Karpas-422 (cell line): Measurements from ENCODE around the gene MYL12A. TPM values are rescaled to one million over a fixed set of nuclear protein-coding genes. Genes with fewer than 3 reads are reported as not detected.
A peak's percentile ranks its signal among the peaks of the same experiment; 100 is the strongest.
"Not testable (repeated sequence)": the region's sequence is repeated elsewhere in the genome, so short reads cannot be mapped to it uniquely, and the experiment has no call there.

Source experiments
- DNase-seq: peaks from one replicate; pipeline ENCODE4 v3.0.0-alpha.2; 2015
- H2AFZ ChIP-seq: fragments of 200-600 bp; sonication (generic); 2 replicates; pipeline ENCODE4 v1.6.1; 2014; ENCODE audit warnings: antibody characterized with exemption, low read length, mixed read lengths
- H3K27ac ChIP-seq: fragments of 200-600 bp; sonication (generic); 2 replicates; pipeline ENCODE4 v1.5.1; 2014; ENCODE audit warnings: mild to moderate bottlenecking, low read length, moderate library complexity
- H3K27me3 ChIP-seq: fragments of 200-600 bp; sonication (generic); 2 replicates; pipeline ENCODE4 v1.6.1; 2014; ENCODE audit warnings: low read length, mixed read lengths
- H3K36me3 ChIP-seq: fragments of 200-600 bp; sonication (generic); 2 replicates; pipeline ENCODE4 v1.6.1; 2014; ENCODE audit warnings: low read length, mixed read lengths; ENCODE audit not compliant: insufficient read depth
- H3K4me1 ChIP-seq: fragments of 200-600 bp; sonication (generic); 2 replicates; pipeline ENCODE4 v1.6.1; 2014; ENCODE audit warnings: mild to moderate bottlenecking, low read length, mixed read lengths
- H3K4me2 ChIP-seq: fragments of 200-600 bp; sonication (generic); 2 replicates; pipeline ENCODE4 v1.6.1; 2014; ENCODE audit warnings: low read length, low read depth, mild to moderate bottlenecking; ENCODE audit not compliant: poor library complexity, severe bottlenecking
- H3K4me3 ChIP-seq: fragments of 200-600 bp; sonication (generic); 2 replicates; pipeline ENCODE4 v1.5.1; 2014; ENCODE audit warnings: mild to moderate bottlenecking, antibody characterized with exemption, low read length, mixed read lengths
- H3K79me2 ChIP-seq: fragments of 200-600 bp; sonication (generic); 2 replicates; pipeline ENCODE4 v1.6.1; 2014; ENCODE audit warnings: mild to moderate bottlenecking, low read length, mixed read lengths
- H3K9ac ChIP-seq: fragments of 200-600 bp; sonication (generic); 2 replicates; pipeline ENCODE4 v1.6.0; 2014; ENCODE audit warnings: low read length
- H3K9me2 ChIP-seq: fragments of 200-600 bp; sonication (generic), shearing (Covaris generic); replicated peaks from 2 replicates; pipeline ENCODE4 v1.6.0; 2014; ENCODE audit warnings: mild to moderate bottlenecking, low read length, moderate library complexity; ENCODE audit not compliant: insufficient read depth
- H3K9me3 ChIP-seq: fragments of 300-700, 200-600 bp; sonication (generic); 2 replicates; pipeline ENCODE4 v1.6.1; 2014; ENCODE audit warnings: low read length, mixed read lengths
- H4K20me1 ChIP-seq: fragments of 200-600 bp; sonication (generic); 2 replicates; pipeline ENCODE4 v1.6.1; 2014; ENCODE audit warnings: mild to moderate bottlenecking, antibody characterized with exemption, low read length, low read depth; ENCODE audit not compliant: insufficient read depth
- total RNA-seq: library from RNA; depleted of rRNA; stranded (reverse); fragments of >200 nt; shearing (Covaris generic); gene quantifications from 2 replicates; pipeline ENCODE4 v1.2.3, GENCODE V29; 2014; ENCODE audit warnings: low replicate concordance; rRNA removed

Gene MYL12A
- 300 and 482 TPM in 2 replicates for total RNA-seq

DNA sequence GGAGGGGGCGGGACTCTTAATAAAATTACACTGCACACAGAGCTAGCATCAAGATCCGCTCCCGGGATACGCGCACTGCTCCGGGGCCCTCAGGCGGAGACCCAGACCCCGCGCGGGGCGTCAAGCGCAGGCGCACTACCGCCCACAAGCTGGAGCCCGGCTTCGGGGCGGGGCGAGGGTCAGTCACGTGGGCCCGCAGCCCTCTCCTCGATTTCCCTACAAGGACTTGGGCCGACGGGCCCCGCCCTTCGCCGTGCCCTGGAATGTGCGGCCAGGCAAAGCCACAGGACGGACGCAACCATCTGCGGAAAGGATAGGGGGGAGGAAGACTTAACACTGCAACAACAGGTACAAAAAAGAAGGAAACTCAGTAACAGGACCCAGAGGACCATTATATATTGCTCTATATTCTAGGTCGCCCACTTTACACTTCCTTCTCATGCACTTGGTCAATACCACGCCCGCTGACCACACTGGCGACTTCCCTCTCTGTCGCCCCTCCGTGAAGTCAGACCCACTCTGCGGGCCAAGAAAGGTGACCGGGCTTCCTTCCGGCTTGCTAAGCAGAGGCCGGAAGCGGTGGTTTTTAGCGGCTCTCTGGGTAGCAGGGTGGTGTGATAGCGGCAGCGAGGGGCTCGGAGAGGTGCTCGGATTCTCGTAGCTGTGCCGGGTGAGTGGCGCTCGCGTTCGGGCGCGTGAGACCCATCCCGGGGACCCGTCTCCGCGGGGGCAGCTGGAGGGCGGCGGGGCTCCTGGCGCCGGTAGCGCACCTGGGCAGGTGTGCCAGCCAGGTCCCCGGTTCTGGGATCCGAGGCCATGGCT, at the start of gene MYL12A:
Gene MYL12A, plus strand, starts transcription at position 562 of the 822 bp plus-strand sequence. CDS start 5,447 bp downstream, outside the sequence.
- peak within 1 kb of the TSS; percentile 87 for H2AFZ ChIP-seq
- H3K36me3 ChIP-seq, result peaks cover 15% of the 10 kb centered on the region; the same call in 1 of the 2 replicates
- H3K27ac ChIP-seq, result peak within 1 kb of the TSS; percentile 82
- H3K79me2 ChIP-seq, result peaks cover 44% of the 10 kb centered on the region
- H3K9ac ChIP-seq, result peak within 1 kb of the TSS; percentile 95
- peak; percentile 99 for DNase-seq
- no peaks in the 10 kb centered on the region for H3K9me3 ChIP-seq
- H4K20me1 ChIP-seq, result peaks cover 14% of the 10 kb centered on the region; the same call in 1 of the 2 replicates
- H3K4me1 ChIP-seq, result peaks cover 44% of the 10 kb centered on the region
- peak within 1 kb of the TSS; percentile 89 for H3K4me3 ChIP-seq
- no peaks in the 10 kb centered on the region for H3K27me3 ChIP-seq
- peak within 1 kb of the TSS; percentile 86 for H3K4me2 ChIP-seq
- no peaks in the 10 kb centered on the region for H3K9me2 ChIP-seq

DNA sequence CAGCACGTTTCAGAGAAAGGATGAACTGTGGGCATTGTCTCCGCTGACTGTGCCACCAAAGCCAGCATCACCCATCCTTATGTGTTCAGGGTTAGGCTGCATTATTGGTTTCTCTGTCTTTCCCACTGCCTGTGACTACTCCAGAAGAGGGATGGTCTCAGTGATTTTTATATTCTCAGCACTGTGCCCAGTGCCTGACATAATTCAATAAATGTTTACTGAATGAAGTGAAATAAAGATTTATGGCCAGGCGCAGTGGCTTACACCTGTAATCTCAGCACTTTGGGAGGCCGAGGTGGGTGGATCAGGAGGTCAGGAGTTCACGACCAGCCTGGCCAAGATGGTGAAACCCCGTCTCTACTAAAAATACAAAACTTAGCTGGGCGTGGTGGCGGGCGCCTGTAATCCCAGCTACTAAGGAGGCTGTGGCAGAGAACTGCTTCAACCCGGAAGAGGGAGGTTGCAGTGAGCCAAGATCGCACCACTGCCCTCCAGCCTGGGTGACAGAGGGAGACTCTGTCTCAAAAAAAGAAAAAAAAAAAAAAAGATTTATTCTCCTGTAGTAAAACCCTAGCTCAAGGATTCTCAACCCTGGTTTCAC, 49.2 kb upstream of the MYL12A start:
- not testable (repeated sequence) for H3K4me2 ChIP-seq, H3K4me3 ChIP-seq, H3K79me2 ChIP-seq, H3K36me3 ChIP-seq, H2AFZ ChIP-seq, DNase-seq, H3K9ac ChIP-seq, H3K27ac ChIP-seq, H3K9me3 ChIP-seq, H3K9me2 ChIP-seq, H4K20me1 ChIP-seq, H3K27me3 ChIP-seq, H3K4me1 ChIP-seq

DNA sequence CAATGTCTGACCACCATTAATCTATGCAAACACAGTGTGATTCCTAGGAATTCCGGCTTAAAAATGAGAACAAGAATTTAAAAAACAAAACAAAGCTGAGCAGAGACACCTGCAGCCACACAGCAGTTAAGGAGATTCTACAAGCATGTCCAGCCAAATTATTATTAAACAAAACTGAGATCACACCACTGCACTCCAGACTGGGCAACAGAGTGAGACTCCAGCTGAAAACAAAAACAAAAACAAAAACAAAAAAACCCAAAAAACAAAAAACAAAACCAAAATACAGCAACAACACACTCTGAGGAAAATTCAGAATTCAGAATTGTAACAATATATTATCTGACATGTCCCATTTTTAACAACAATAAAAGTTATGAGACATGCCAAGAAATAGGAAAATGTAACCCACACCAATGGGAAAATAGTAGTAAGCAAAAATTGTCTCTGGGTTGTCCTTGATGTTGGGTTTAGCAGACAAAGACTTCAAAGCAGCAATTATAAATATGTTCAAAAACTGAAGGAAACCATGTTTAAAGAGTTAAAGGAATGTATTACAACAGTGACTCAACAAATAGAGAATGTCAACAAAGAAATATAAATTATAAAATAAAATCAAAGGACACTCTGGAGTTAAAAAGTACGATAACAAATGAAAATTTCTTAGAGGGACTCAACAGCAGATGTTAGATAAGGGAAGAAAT, 47.5 kb upstream of the MYL12A start:
- H3K79me2 ChIP-seq, result no peaks in the 10 kb centered on the region
- DNase-seq, result no peak

DNA sequence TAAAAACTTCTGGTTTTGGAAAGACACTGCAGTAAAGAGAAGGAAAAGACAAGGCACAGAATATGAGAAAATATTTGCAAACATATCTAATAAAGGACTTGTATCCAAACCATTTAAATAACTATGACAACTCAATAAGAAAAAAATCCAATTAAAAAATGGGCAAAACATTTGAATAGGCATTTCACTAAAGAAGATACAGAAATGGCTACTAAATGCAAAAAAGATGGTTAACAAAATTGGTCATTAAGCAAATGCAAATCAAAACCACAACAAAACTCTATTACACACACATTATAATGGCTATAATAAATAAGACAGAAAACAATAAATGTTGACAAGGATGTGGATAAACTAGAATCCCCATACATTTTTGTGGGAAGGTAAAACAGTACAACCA, 42.4 kb upstream of the MYL12A start:
- H3K9me3 ChIP-seq, result no peaks in the 10 kb centered on the region; the same call in 1 of the 2 replicates
- no peak for DNase-seq
- H3K9ac ChIP-seq, result no peak overlapping the region
- no peaks in the 10 kb centered on the region for H4K20me1 ChIP-seq
- no peak overlapping the region for H3K4me2 ChIP-seq
- no peaks in the 10 kb centered on the region for H3K4me1 ChIP-seq
- H2AFZ ChIP-seq, result no peak overlapping the region
- H3K4me3 ChIP-seq, result no peak overlapping the region
- H3K27ac ChIP-seq, result no peak overlapping the region
- H3K36me3 ChIP-seq, result no peaks in the 10 kb centered on the region
- H3K79me2 ChIP-seq, result no peaks in the 10 kb centered on the region
- no peaks in the 10 kb centered on the region for H3K9me2 ChIP-seq
- no peaks in the 10 kb centered on the region for H3K27me3 ChIP-seq

More for the DNA sequence above, 47.5 kb upstream of the MYL12A start:
- Histone ChIP-seq H3K36me3 (no peaks in the 10 kb centered on the region), H4K20me1 (no peaks in the 10 kb centered on the region), H2AFZ (no peak overlapping the region), H3K4me2 (no peak overlapping the region), H3K9me3 (no peaks in the 10 kb centered on the region), H3K27me3 (no peaks in the 10 kb centered on the region), H3K4me1 (peaks cover 8% of the 10 kb centered on the region), H3K27ac (no peak overlapping the region), H3K9me2 (no peaks in the 10 kb centered on the region), H3K9ac (no peak overlapping the region), H3K4me3 (no peak overlapping the region)

DNA sequence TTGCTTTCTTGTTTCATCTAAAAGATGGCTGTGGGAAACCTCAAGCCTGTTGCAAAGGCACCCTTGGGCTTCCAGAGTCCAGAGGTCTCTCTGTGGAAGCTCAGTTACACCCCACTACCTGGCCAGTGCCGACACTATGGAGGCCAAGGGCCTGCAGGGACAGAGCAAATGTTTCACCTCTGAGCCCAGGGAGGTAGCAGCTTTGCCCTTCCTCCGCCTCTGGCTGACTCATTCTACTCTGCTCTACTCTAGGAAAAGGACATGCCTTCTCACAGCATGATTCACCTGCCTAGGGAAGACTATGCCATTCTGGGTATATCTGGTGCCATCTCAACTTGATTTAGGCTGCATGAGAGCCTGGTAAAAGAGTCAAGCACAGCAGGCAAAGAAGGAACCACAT, 40.0 kb upstream of the MYL12A start:
- no peaks in the 10 kb centered on the region; the same call in 1 of the 2 replicates for H3K9me3 ChIP-seq
- no peaks in the 10 kb centered on the region for H3K79me2 ChIP-seq
- H2AFZ ChIP-seq, result no peak overlapping the region
- no peak overlapping the region for H3K27ac ChIP-seq
- H3K9ac ChIP-seq, result no peak overlapping the region
- H4K20me1 ChIP-seq, result no peaks in the 10 kb centered on the region
- H3K27me3 ChIP-seq, result no peaks in the 10 kb centered on the region
- no peaks in the 10 kb centered on the region for H3K9me2 ChIP-seq
- H3K4me1 ChIP-seq, result no peaks in the 10 kb centered on the region
- no peak overlapping the region for H3K4me3 ChIP-seq
- no peak overlapping the region for H3K4me2 ChIP-seq
- no peak for DNase-seq
- H3K36me3 ChIP-seq, result no peaks in the 10 kb centered on the region

DNA sequence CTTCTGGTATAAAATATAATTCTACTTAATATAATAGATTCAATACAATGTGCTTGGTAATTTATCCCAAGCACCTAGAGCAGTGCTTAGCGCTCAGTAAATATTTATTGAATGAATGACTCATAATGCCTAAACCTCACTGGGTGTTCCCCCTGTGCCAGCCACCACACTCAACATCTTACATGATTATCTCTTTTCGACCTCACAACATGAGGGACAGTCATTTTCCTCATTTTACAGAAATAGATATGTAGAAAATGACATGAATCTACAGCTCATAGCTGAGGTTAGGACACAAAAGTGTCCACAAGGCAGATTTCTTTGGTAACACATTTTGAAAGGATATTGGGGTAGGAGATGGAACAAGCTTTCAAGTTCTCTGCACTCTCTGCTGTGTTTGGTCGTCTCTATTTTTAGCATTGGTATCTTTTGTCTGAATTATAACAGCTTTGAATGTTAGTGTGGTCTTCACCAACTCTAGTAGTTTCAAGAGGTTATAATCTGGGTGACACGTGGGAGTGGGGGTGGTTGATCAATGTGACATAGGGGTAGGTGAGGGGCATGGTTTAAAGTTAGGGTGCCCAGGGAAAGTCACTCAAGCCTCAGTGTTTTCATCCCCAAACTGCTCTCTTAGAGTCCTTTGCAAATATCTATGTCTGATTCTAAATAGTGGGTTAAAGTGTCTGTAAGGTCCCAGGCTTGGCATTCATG, 37.6 kb upstream of the MYL12A start:
- H3K9ac ChIP-seq, result no peak overlapping the region
- no peak overlapping the region for H3K27ac ChIP-seq
- no peak overlapping the region for H3K4me3 ChIP-seq
- no peaks in the 10 kb centered on the region for H3K27me3 ChIP-seq
- DNase-seq, result no peak
- H3K9me2 ChIP-seq, result no peaks in the 10 kb centered on the region
- no peaks in the 10 kb centered on the region for H3K36me3 ChIP-seq
- H3K4me2 ChIP-seq, result no peak overlapping the region
- H4K20me1 ChIP-seq, result no peaks in the 10 kb centered on the region
- no peaks in the 10 kb centered on the region for H3K4me1 ChIP-seq
- H2AFZ ChIP-seq, result no peak overlapping the region
- no peaks in the 10 kb centered on the region for H3K79me2 ChIP-seq
- no peaks in the 10 kb centered on the region; the same call in 1 of the 2 replicates for H3K9me3 ChIP-seq

DNA sequence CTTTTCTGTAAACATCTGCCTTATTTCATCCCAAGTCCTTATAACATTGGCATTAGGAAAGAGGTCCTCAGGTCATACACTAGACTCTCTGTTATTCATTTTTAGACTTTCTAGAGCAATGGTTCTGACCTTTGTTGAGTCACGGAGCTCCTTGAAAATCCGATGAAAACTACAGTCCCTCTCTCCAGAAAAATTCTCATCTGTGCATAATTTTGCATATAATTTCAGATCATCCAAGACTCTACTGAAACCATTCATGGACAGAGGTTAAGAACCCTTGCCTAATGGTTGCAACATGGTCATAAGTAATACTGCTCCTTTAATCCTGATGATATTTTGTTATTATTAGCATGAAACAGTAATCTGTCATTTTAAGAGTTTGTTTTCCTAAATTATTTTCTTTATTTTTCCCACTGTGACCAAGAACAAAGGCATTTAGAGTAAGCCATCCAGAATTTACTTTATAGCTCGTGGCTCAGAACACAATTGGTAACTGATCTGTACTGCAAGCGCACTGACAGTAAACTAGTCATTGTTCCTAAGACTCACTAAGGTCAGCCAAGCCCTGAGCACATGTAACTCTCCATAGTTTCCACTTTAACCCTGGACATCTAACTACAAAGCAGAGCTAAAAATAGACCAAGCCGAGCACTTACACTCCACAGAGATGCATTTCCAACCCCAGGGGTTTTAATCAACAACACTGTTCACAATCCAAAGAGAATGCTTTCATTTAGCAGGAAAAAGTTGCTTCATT, 36.2 kb upstream of the MYL12A start:
- Histone ChIP-seq H3K27me3 (no peaks in the 10 kb centered on the region), H3K9ac (no peak overlapping the region), H2AFZ (no peak overlapping the region), H3K9me2 (no peaks in the 10 kb centered on the region), H3K9me3 (no peaks in the 10 kb centered on the region), H3K79me2 (no peaks in the 10 kb centered on the region), H3K4me1 (no peaks in the 10 kb centered on the region), H4K20me1 (no peaks in the 10 kb centered on the region), H3K27ac (no peak overlapping the region), H3K36me3 (no peaks in the 10 kb centered on the region), H3K4me2 (no peak overlapping the region), H3K4me3 (no peak overlapping the region)
- no peak for DNase-seq
